Kasumi-1 (cell line): ENCODE measurements around the gene FAM228B.

ENCODE experiments used
- DNase-seq, 2 experiments: peaks; one replicate each; lab custom pipeline; 2025; lab: John Stamatoyannopoulos, UW

The FAM228B gene

GRCh38 chr2:24203787-24204150 is 80.5 kb downstream of the FAM228B start:
- no peak for DNase-seq

- DNase-seq: no peak
These were observed 81.2 kb downstream of the FAM228B start for GRCh38 chr2:24204505-24204904.

GRCh38 chr2:24205131-24205530 is 81.9 kb downstream of the FAM228B start:
- no peak for DNase-seq

GRCh38 chr2:24206242-24206641 is 83.0 kb downstream of the FAM228B start:
- no peak for DNase-seq

GRCh38 chr2:24206714-24207113 is 83.4 kb downstream of the FAM228B start:
- no peak for DNase-seq

- DNase-seq: no peak
These were observed 84.1 kb downstream of the FAM228B start for GRCh38 chr2:24207359-24207758.

GRCh38 chr2:24208490-24208889 is 85.2 kb downstream of the FAM228B start:
- DNase-seq: no peak

- peak in 1 of 2 experiments; percentile 11 for DNase-seq
These were observed 86.3 kb downstream of the FAM228B start for GRCh38 chr2:24209389-24210105.

- DNase-seq: no peak
These were observed 86.8 kb downstream of the FAM228B start for GRCh38 chr2:24210106-24210455.

GRCh38 chr2:24210723-24211122 is 87.5 kb downstream of the FAM228B start:
- no peak for DNase-seq

GRCh38 chr2:24211408-24211807 is 88.1 kb downstream of the FAM228B start:
- no peak for DNase-seq

GRCh38 chr2:24214880-24215279 is 91.6 kb downstream of the FAM228B start:
- no peak for DNase-seq
